IMR-90 (cell line): ENCODE measurements around the gene POLR3G. TPM values are rescaled to one million over a fixed set of nuclear protein-coding genes. Genes with fewer than 3 reads are reported as not detected.

Source experiments
- ATAC-seq: fragments of 200-7000 bp; cut with Tn5 transposase; 2 replicates; pipeline ENCODE4 v1.9.1; 2020; ENCODE audit warnings: low read depth, mild to moderate bottlenecking, moderate library complexity
- BruUV-seq: library from RNA; stranded (reverse); fragments of 400-500 nt; replicated peaks from 2 replicates; lab custom pipeline; 2021; lab: Mats Ljungman, UMichigan
- CTCF ChIA-PET: fragments of 300-600 bp; formaldehyde crosslinking; extraction: SDS; loops from one replicate; lab custom pipeline; 2021; ENCODE audit warnings: antibody characterized with exemption; lab: Yijun Ruan, JAX
- POLR2A ChIA-PET: fragments of 300-600 bp; sonication (Branson Sonifier 250); formaldehyde crosslinking; loops from one replicate; lab custom pipeline; 2022; ENCODE audit warnings: antibody characterized with exemption; ENCODE audit not compliant: unreplicated experiment; lab: Charles Lee
- DNase-seq: peaks from one replicate; pipeline ENCODE4 v3.0.0; 2013
- H2AFZ ChIP-seq: replicated peaks from 2 replicates; pipeline ENCODE3; 2013; ENCODE audit warnings: low read length, mild to moderate bottlenecking; ENCODE audit not compliant: poor library complexity
- H2AK5ac ChIP-seq: 2 replicates; pipeline ENCODE4 v1.6.1; 2013; ENCODE audit warnings: low read depth, low read length, inconsistent platforms
- H2AK9ac ChIP-seq: replicated peaks from 2 replicates; pipeline ENCODE3; 2013; ENCODE audit warnings: mild to moderate bottlenecking, low read depth, low read length, moderate library complexity; ENCODE audit not compliant: poor library complexity
- H2BK120ac ChIP-seq: 2 replicates; pipeline ENCODE4 v1.6.1; 2013; ENCODE audit warnings: low read depth, low read length, inconsistent platforms
- H2BK15ac ChIP-seq: 3 replicates; pipeline ENCODE4 v1.6.1; 2013; ENCODE audit warnings: low read depth, low read length, inconsistent platforms
- H2BK20ac ChIP-seq: 2 replicates; pipeline ENCODE4 v1.6.1; 2013; ENCODE audit warnings: low read depth, mild to moderate bottlenecking, inconsistent platforms, low read length, moderate library complexity
- H2BK5ac ChIP-seq: 2 replicates; pipeline ENCODE4 v1.6.1; 2013; ENCODE audit warnings: mild to moderate bottlenecking, low read depth, low read length, inconsistent platforms; ENCODE audit not compliant: poor library complexity, severe bottlenecking
- H3K14ac ChIP-seq: replicated peaks from 2 replicates; pipeline ENCODE4 v1.6.1; 2013; ENCODE audit warnings: low read depth, low read length, inconsistent platforms
- H3K18ac ChIP-seq: 2 replicates; pipeline ENCODE4 v1.6.1; 2013; ENCODE audit warnings: low read depth, low read length, control low read depth
- H3K23ac ChIP-seq: 2 replicates; pipeline ENCODE4 v1.6.1; 2013; ENCODE audit warnings: low read depth, low read length, inconsistent platforms
- H3K27ac ChIP-seq: 2 replicates; pipeline ENCODE4 v1.5.1; 2013; ENCODE audit warnings: mild to moderate bottlenecking, control low read depth, low read length; ENCODE audit not compliant: insufficient read depth
- H3K27me3 ChIP-seq: 2 replicates; pipeline ENCODE4 v1.6.1; 2013; ENCODE audit warnings: low read length; ENCODE audit not compliant: control insufficient read depth, insufficient read depth
- H3K36me3 ChIP-seq: 2 replicates; pipeline ENCODE4 v1.6.1; 2013; ENCODE audit warnings: low read length, mixed read lengths; ENCODE audit not compliant: control insufficient read depth, insufficient read depth
- H3K4ac ChIP-seq: 2 replicates; pipeline ENCODE4 v1.6.1; 2013; ENCODE audit warnings: low read depth, low read length, inconsistent platforms
- H3K4me1 ChIP-seq: 2 replicates; pipeline ENCODE4 v1.6.1; 2013; ENCODE audit warnings: low read length, mixed read lengths; ENCODE audit not compliant: control insufficient read depth, insufficient read depth
- H3K4me2 ChIP-seq: 2 replicates; pipeline ENCODE4 v1.6.1; 2013; ENCODE audit warnings: low read depth, mild to moderate bottlenecking, control low read depth, low read length, moderate library complexity
- H3K4me3 ChIP-seq: 2 replicates; pipeline ENCODE4 v1.5.1; 2013; ENCODE audit warnings: low read depth, mild to moderate bottlenecking, control low read depth, low read length, moderate library complexity; ENCODE audit not compliant: insufficient read depth
- H3K56ac ChIP-seq: 2 replicates; pipeline ENCODE4 v1.6.1; 2013; ENCODE audit warnings: low read length, inconsistent platforms; ENCODE audit not compliant: insufficient read depth; ENCODE audit errors: extremely low read depth
- H3K79me1 ChIP-seq, 2 experiments: 2 replicates each; pipeline ENCODE4 v1.6.1; 2013; ENCODE audit warnings: low read length in 2 of 2, inconsistent platforms in 1 of 2, low read depth in 1 of 2
- H3K9ac ChIP-seq: 2 replicates; pipeline ENCODE4 v1.6.1; 2013; ENCODE audit warnings: low read depth, low read length, control low read depth
- H3K9me1 ChIP-seq: 2 replicates; pipeline ENCODE4 v1.6.1; 2013; ENCODE audit warnings: low read length, inconsistent platforms; ENCODE audit not compliant: insufficient read depth
- H3K9me3 ChIP-seq: 2 replicates; pipeline ENCODE4 v1.6.1; 2013; ENCODE audit warnings: low read length; ENCODE audit not compliant: control insufficient read depth, insufficient read depth
- H4K20me1 ChIP-seq: 2 replicates; pipeline ENCODE4 v1.6.1; 2013; ENCODE audit warnings: low read length, inconsistent platforms; ENCODE audit not compliant: insufficient read depth
- H4K5ac ChIP-seq: 2 replicates; pipeline ENCODE4 v1.6.1; 2013; ENCODE audit warnings: mild to moderate bottlenecking, low read depth, low read length, control low read depth
- H4K8ac ChIP-seq, 2 experiments: 2 replicates each; pipeline ENCODE4 v1.6.1; 2013; ENCODE audit warnings: low read depth in 2 of 2, low read length in 2 of 2, control low read depth in 1 of 2, inconsistent platforms in 1 of 2
- H4K91ac ChIP-seq: 2 replicates; pipeline ENCODE4 v1.6.1; 2013; ENCODE audit warnings: low read depth, low read length, inconsistent platforms; ENCODE audit not compliant: insufficient read depth
- FOS ChIP-seq: fragments of 150-350 bp; IDR thresholded peaks from 2 replicates; pipeline ENCODE4 v1.6.1; 2016; ENCODE audit warnings: low read depth, low read length
- POLR2A ChIP-seq: IDR thresholded peaks from 2 replicates; pipeline ENCODE4 v1.6.1; 2012; ENCODE audit warnings: mild to moderate bottlenecking, low read depth, low read length
- RAD21 ChIP-seq: IDR thresholded peaks from 2 replicates; pipeline ENCODE4 v1.6.1; 2012; ENCODE audit warnings: low read length, improper control_type of control experiment
- SMC3 ChIP-seq: fragments of 150-350 bp; IDR thresholded peaks from 2 replicates; pipeline ENCODE4 v1.6.1; 2016; ENCODE audit warnings: low read depth, mild to moderate bottlenecking, antibody characterized with exemption, low read length, moderate library complexity
- WGBS, 2 experiments: methylation state at CpG; one replicate each; pipeline versions ENCODE4 v1.1.5 to v1.1.7; 2013; ENCODE audit warnings: missing lambda C conversion rate in 2 of 2; ENCODE audit not compliant: insufficient read length in 1 of 2; ENCODE audit errors: extremely low coverage in 2 of 2; 5-methylcytosine and 5-hydroxymethylcytosine counted together
- dilution Hi-C: fragments of 300-500 bp; cut with HindIII; formaldehyde crosslinking; loops from one replicate; pipeline ENCODE4 v1.14.3; 2018; ENCODE audit warnings: low sequenced_read_pairs; ENCODE audit not compliant: unreplicated experiment
- in situ Hi-C: fragments of 300-500 bp; cut with MboI; formaldehyde crosslinking; loops from 3 replicates; pipeline ENCODE4 v1.14.3; 2019; ENCODE audit warnings: low sequenced_read_pairs, inconsistent platforms, mixed read lengths
- intact Hi-C: fragments of 100-400 bp; cut with micrococcal nuclease; formaldehyde crosslinking; loops from 2 replicates; pipeline ENCODE4 v1.10.0; 2022
- polyA plus RNA-seq, 3 experiments: library from polyadenylated mRNA; depleted of rRNA; stranded (reverse); fragments of >200 nt; gene quantifications; 2 replicates each; pipeline ENCODE4 v1.2.3, GENCODE V29; 2012; ENCODE audit warnings: low replicate concordance in 1 of 3
- total RNA-seq: library from RNA; depleted of rRNA; stranded (reverse); fragments of >200 nt; gene quantifications from 2 replicates; pipeline ENCODE4 v1.2.3, GENCODE V29; 2012
- TF ChIP-seq, protein P1 (sequence below): fragments of 150-350 bp; IDR thresholded peaks from 2 replicates; pipeline ENCODE4 v1.6.1; 2016; ENCODE audit warnings: low read depth, mild to moderate bottlenecking, low read length, moderate library complexity, borderline replicate concordance
- TF ChIP-seq, protein P2 (sequence below): conservative IDR thresholded peaks from 2 replicates; pipeline ENCODE4 v1.5.1; 2012; ENCODE audit warnings: mild to moderate bottlenecking, low read depth, low read length, improper control_type of control experiment

POLR3G gene
- total and polyA plus RNA-seq, 2 of the 4 experiments (the other 2 are of a cell fraction): 10.6 to 11.6 TPM

DNA sequence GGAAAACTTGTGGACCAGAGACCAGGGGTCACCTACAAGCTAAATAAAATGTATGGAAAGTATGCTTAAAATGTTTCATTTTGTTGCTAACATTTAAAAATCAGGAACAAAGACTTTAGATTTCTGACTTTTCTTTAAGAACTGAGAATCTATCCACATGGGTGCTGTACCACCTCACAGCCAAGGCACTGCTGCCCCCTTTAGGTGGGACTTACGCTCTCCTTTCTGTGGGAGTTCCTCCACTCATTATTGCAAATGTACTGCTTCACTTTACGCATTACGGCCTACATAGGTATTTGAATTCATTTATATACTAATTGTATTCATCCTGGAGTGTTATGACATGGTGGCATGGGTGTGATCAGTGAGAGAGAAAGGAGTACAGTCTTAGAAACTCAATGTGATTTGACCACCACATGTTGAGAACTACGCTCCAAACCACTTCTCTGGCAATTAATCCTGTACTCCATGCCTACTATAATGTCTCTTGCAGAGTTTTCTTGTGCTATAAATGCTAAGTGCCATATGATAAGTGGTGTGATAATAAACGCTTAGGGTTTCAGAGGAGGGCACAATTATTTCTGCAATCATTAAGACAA is 40.4 kb upstream of the POLR3G start:
- intact Hi-C loops (loop anchor here (5.0 kb wide), 2 partner anchors 167 to 1707 kb away; no protein-coding TSS in a partner anchor), in situ Hi-C loops (loop anchor here (10.0 kb wide), 1 partner anchor 101 kb away; no protein-coding TSS in a partner anchor), dilution Hi-C loops (no loop called here)
- Histone ChIP-seq H2BK5ac (no peak overlapping the region), H3K27me3 (peaks cover 1% of the 10 kb centered on the region), H2BK20ac (no peak overlapping the region), H2AFZ (no peak overlapping the region), H3K4me3 (no peak overlapping the region), H3K4me2 (no peak overlapping the region), H2BK120ac (no peak overlapping the region), H3K14ac (no peak overlapping the region), H3K9me1 (no peaks in the 10 kb centered on the region), H3K4ac (no peak overlapping the region), H2AK5ac (no peak overlapping the region), H3K79me1 (no peaks in the 10 kb centered on the region), H3K9ac (no peak overlapping the region), H3K56ac (no peak overlapping the region), H3K9me3 (no peaks in the 10 kb centered on the region), H3K27ac (no peak overlapping the region), H3K36me3 (no peaks in the 10 kb centered on the region), H4K91ac (no peak overlapping the region), H4K5ac (no peak overlapping the region), H4K8ac (no peak overlapping the region), H3K4me1 (no peaks in the 10 kb centered on the region), H3K23ac (no peak overlapping the region), H4K20me1 (no peaks in the 10 kb centered on the region), H3K18ac (no peak overlapping the region), H2AK9ac (no peak overlapping the region), H2BK15ac (no peak overlapping the region)
- no CpG with 5 or more reads among the region's 5 CpGs for WGBS, 2 experiments
- no TSS peak for BruUV-seq
- POLR2A ChIA-PET: no interaction called here
- ATAC-seq (peak; percentile 85), DNase-seq (peak; percentile 45)
- CTCF ChIA-PET: interaction anchor here (1.6 kb wide), 1 partner anchor 12 kb away, joined by 4 read pairs; no protein-coding TSS in a partner anchor
- TF ChIP-seq FOS (no peak), RAD21 (peak; percentile 77), SMC3 (peak; percentile 18; the same call in 1 of the 2 replicates), POLR2A (no peak)
- TF ChIP-seq, protein P1, sequence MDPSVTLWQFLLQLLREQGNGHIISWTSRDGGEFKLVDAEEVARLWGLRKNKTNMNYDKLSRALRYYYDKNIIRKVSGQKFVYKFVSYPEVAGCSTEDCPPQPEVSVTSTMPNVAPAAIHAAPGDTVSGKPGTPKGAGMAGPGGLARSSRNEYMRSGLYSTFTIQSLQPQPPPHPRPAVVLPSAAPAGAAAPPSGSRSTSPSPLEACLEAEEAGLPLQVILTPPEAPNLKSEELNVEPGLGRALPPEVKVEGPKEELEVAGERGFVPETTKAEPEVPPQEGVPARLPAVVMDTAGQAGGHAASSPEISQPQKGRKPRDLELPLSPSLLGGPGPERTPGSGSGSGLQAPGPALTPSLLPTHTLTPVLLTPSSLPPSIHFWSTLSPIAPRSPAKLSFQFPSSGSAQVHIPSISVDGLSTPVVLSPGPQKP: no peak
- TF ChIP-seq, protein P2, sequence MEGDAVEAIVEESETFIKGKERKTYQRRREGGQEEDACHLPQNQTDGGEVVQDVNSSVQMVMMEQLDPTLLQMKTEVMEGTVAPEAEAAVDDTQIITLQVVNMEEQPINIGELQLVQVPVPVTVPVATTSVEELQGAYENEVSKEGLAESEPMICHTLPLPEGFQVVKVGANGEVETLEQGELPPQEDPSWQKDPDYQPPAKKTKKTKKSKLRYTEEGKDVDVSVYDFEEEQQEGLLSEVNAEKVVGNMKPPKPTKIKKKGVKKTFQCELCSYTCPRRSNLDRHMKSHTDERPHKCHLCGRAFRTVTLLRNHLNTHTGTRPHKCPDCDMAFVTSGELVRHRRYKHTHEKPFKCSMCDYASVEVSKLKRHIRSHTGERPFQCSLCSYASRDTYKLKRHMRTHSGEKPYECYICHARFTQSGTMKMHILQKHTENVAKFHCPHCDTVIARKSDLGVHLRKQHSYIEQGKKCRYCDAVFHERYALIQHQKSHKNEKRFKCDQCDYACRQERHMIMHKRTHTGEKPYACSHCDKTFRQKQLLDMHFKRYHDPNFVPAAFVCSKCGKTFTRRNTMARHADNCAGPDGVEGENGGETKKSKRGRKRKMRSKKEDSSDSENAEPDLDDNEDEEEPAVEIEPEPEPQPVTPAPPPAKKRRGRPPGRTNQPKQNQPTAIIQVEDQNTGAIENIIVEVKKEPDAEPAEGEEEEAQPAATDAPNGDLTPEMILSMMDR: peak; percentile 65
